NOMO-1 treated with dmso at 0.1 percent for 144 hours (cell line): ENCODE results near the gene TMEM120B.
"Not testable (repeated sequence)": the region's sequence is repeated elsewhere in the genome, so short reads cannot be mapped to it uniquely, and the experiment has no call there.

Experiments
- DNase-seq: peaks from one replicate; lab custom pipeline; 2025; ENCODE audit not compliant: unreplicated experiment; lab: John Stamatoyannopoulos, UW

The TMEM120B gene

GRCh38 chr12:121740847-121741246 is 28.3 kb downstream of the TMEM120B start:
- no peak for DNase-seq

DNA sequence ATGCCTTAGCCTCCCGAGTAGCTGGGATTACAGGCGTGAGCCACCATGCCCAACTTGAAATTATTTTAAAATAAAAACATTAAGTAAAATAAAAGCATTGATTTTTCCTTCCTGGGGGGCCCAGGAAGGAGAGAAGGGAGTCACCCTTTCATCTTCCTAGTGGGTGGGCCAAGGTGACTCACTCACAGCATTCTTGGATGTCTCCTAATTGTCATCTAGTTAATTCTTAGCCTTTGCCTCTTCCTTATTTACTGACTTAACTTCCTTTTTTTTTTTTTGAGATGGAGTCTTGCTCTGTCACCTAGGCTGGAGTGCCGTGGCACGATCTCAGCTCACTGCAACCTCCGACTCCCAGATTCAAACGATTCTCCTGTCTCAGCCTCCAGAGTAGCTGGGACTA is 29.2 kb downstream of the TMEM120B start:
- DNase-seq = no peak

DNA sequence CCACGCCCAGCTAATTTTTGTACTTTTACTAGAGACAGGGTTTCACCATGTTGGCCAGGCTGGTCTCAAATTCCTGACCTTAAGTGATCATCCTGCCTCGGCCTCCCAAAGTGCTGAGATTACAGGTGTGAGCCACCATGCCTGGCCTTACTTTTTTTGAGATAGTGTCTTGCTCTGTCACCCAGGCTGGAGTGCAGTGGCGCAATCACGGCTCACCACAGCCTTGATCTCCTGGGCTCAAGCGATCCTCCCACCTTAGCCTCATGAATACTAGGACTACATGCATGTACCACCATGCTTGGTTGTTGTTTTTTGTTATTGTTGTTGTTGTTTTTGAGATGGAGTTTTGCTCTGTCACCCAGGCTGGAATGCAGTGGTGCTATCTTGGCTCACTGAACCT is 33.0 kb downstream of the TMEM120B start:
- DNase-seq = not testable (repeated sequence)

- DNase-seq = no peak
Measured at GRCh38 chr12:121748218-121748570, 35.6 kb downstream of the TMEM120B start.

DNA sequence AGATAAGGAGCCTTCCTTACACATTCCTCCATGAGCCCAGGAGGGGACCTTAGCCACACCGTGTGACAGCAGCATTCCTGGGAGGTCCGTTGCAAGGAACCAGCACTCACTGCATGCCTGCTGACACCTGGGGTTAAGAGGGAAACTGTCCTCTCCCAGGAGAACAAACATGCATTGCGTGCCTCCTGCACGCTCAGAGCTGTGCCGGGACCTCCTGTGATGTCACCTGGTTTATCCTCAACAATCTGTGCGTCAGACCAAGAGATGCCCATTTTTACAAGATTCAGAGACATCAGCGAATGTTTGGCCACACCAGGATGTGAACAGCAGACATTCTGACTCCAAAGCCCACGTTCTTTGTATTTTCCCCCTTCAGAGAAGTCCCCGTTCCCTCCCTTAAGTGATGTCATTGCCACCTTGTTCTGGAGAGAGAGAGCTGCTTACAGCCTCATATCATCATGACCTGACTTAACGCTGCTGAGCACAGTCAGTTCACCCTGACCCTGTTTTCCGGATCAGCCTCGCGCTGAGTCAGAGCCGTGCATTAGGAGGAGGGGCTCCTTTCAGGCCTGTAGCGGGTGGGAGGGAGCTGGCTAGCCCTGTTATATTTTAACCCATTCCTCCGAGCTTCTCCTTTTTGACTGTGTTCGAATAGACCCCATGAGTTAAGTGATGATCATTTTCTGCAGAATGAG is 36.2 kb downstream of the TMEM120B start:
- no peak for DNase-seq

- DNase-seq = no peak
Measured at GRCh38 chr12:121749267-121749666, 36.7 kb downstream of the TMEM120B start.

GRCh38 chr12:121750507-121750955 is 38.0 kb downstream of the TMEM120B start:
- DNase-seq = no peak

DNA sequence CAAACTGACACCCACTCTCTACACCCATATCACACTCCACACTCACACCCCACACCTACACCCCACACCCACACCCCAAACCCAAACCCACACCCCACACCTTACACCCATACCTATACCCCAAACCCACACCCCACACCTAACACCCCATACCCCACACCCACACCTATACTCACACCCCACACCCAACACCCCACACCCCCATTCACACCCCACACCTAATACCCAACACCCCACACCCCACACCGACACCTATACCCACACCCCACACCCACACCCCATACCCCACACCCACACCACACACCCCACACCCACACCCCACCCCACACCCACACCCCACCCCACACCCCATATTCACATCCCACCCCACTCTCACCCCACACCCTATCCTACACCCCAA is 38.5 kb downstream of the TMEM120B start:
- no peak for DNase-seq

DNA sequence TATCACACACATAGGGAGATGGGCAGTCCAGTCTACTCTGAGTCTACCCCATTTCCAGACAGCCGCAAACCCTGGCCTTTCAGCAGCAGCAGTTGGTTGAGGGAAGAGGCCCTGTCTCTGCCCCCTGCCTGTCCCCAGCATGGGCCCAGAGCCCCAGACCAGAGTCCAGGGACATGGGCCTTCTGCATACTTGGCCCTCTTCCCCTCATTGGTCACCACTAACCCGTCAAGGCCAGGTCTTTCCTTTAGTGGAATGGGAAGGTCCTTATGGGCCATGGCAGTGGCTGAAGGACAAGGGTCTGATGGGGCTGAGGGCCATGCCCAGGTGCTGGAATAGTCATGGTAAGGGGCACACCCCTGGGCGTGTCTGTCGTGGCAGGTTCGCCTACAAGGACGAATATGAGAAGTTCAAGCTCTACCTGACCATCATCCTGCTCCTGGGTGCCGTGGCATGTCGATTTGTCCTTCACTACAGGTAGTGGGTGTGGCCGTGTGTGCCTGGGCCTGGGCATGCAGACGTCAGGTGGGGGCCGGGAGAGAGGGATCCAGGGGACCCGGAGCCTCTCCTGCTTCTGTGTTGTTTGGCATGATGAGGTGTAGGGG is 39.3 kb downstream of the TMEM120B start:
- no peak for DNase-seq

DNA sequence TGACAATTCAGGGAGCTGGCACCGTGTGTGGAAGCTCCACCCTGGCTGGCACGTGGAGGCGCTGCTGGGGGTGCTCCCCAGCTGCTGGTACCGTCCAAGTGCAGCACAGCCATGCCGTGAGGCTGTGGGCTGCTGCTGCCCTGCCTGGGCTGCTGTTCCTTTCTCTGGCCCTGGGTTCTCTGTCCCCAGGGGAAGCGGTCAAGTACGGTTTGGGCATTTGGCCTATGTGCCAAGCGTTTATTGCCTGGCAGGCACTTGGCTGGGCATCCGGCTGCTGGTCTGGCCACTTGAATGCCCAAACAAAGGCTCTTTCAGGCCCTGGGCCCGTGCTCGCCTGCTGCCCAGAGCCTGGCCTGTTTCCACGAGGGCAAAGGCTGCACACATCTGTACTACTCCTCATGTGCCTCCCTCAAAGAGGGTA is 41.3 kb downstream of the TMEM120B start:
- no peak for DNase-seq

- DNase-seq = no peak
Measured at GRCh38 chr12:121754836-121755235, 42.3 kb downstream of the TMEM120B start.

DNA sequence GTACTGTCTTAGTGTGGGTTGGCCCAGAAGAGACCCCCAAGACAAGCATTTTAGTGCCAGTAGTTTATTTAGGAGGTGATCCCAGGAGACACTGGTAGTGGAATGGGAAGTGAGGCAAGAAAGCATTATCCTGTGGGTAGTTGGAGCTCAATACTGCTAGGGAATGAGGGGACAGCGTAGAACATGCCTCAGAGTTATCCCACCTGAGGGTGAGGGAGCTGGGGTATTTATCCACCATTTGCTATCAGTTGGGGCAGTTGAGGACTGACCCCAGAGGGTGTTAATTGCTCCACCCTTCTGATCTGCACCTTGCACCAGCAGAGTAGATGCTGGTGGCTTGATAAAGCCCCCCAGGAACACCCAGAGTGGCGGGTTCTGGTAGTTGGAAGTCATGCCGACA is 43.0 kb downstream of the TMEM120B start:
- DNase-seq = no peak

- not testable (repeated sequence) for DNase-seq
Measured at GRCh38 chr12:121758536-121758935, 46.0 kb downstream of the TMEM120B start.

DNA sequence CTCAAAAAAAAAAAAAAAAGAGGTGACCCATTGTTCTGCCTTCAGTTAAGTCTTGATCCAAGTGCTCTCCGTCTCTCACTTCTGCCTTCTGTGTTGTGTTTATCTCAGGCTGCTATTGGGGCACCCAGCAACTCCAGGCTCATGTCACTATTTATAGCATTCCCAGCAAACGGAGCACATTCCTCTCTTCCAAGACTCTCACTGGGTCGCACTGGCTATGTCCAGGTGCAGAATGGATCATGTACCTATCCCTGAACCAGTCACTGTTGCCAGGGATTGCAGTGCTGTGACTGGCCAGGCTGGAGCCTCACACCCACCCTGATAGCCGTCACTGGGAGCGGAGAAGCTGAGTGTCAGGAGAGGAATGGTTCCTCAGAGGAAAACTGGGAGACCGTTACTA is 49.7 kb downstream of the TMEM120B start:
- no peak for DNase-seq

GRCh38 chr12:121764808-121765207 is 52.3 kb downstream of the TMEM120B start:
- no peak for DNase-seq

- DNase-seq = no peak
Measured at GRCh38 chr12:121765573-121765972, 53.0 kb downstream of the TMEM120B start.

DNA sequence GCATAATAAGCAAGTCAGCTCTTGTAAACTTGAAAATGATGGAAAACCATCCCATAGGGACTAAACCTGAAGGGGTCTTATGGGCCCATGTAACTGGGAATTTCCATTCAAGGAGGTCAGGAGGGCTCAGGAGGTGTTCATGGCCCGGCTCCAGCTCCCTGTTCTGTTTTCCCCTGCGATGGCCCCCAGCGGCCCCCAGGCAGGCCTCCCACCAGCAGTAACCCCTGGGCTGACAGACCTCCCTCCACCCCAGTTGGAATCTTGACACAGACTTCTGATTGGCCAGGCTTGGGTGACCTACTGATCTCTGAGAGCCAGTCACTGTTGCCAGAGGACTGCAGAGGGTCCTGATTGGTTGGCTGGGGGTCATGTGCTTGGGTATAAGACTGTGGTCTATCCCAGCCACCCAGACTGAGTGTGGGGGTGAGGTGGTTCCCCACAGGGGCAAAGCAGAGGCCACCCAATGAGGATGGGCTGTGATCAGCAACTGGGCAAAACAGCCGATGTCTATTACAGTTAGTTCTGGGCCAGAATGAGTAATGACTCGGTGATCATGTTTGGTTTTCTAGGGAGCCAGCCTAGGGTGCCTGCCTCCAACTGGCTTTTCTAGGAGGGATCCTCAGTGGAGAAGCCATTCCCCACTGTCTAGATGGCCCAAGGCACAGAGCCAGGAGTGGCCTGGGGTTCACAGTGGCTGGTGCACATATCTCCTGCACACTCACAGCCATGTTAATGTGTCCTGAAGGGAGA is 53.9 kb downstream of the TMEM120B start:
- no peak for DNase-seq

GRCh38 chr12:121767525-121768016 is 55.0 kb downstream of the TMEM120B start:
- no peak for DNase-seq

- no peak for DNase-seq
Measured at GRCh38 chr12:121769297-121769830, 56.8 kb downstream of the TMEM120B start.

GRCh38 chr12:121769831-121770301 is 57.3 kb downstream of the TMEM120B start:
- no peak for DNase-seq

DNA sequence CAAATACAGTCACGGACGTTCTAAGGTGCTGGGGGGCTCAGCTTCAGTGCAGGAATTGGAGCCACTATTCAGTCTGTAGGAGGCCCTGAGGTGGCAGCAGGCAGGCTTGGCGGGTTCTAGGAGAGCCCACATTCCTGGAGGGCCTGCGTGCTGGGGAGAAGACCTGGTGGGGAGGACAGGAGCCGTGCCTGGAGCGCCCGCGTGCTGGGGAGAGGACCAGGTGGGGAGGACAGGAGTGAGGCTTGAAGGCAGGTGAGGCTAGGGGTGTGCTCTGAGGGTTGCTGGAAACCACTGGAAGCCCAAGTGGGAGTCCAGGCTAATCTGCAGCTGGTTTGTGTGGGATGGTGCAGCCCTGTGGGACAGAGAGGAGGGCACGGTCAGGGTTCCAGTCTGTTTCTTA is 57.8 kb downstream of the TMEM120B start:
- DNase-seq = no peak
